AG10803 (cell line): ENCODE results near the gene CNTN6.
A peak's percentile ranks its signal among the peaks of the same experiment; 100 is the strongest.

Source experiments
- DNase-seq: peaks from one replicate; pipeline ENCODE4 v3.0.0; 2010; ENCODE audit warnings: low read depth
- H3K4me3 ChIP-seq: 2 replicates; pipeline ENCODE4 v1.5.1; 2011; ENCODE audit warnings: mild to moderate bottlenecking, low read length, control low read depth
- CTCF ChIP-seq: conservative IDR thresholded peaks from 2 replicates; pipeline ENCODE4 v1.5.1; 2011; ENCODE audit warnings: mild to moderate bottlenecking, low read length, control low read depth, inconsistent platforms

Gene CNTN6

DNA sequence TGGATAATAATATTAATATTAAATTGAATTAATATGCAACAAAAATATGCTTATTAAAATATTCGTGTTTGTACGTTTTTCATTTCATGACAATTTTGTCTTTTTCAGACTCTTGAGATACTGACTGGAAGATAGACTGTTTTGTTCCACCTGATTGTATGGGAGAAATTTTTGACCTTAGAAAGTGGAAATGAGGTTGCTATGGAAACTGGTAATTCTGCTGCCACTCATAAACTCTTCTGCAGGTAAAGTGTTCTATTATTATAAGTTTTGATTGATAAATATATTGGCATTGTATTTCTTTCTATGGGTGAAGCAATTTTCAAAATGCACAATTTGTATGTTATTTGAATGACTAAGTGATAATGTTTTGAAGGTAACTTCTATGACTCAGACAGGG is 55.0 kb downstream of the CNTN6 start:
- no peak for DNase-seq

GRCh38 chr3:1164101-1164500 is 71.3 kb downstream of the CNTN6 start:
- TF ChIP-seq CTCF = no peak
- H3K4me3 ChIP-seq = no peak overlapping the region
- DNase-seq = no peak

More for the DNA sequence above, 55.0 kb downstream of the CNTN6 start:
- no peak for TF ChIP-seq CTCF
- no peak overlapping the region for H3K4me3 ChIP-seq

DNA sequence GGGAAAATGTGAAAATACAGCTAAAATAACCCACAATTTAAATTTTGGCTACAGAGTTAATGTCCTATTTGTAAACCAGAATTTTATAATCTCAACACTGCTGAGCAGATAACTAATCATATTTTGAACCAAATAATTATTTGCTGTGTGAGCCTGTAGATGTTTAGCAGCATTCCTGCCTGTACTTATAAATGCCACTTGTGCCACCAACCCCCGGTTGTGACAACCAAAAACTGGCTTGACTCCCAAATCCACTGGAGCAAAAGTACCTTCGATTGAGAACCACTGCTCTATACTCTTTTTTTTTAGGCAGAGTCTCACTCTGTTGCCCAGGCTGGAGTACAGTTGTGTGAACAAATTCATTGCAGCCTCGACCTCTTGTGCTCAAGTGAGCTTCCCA is 78.5 kb downstream of the CNTN6 start:
- no peak overlapping the region for H3K4me3 ChIP-seq
- no peak for DNase-seq
- no peak for TF ChIP-seq CTCF

DNA sequence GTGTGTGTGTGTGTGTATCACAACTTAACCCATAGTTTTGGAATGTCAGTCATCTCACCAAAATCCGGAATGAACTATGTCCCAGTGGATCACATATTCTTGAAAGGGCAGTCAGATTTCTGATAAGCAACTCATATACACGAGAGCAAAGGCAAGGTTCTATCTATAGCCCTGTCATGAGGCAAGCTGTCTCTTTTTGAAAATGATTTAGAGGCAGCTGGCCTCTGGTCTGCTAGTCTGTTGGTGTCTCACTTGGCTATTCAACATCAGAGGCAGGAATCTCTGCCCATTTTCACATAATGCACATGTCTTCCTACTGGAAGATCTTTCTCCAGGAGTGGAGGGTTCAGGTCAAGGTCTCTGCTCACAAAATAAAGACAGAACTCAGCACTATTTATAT is 79.8 kb downstream of the CNTN6 start:
- DNase-seq = no peak
- no peak for TF ChIP-seq CTCF
- no peak overlapping the region for H3K4me3 ChIP-seq

DNA sequence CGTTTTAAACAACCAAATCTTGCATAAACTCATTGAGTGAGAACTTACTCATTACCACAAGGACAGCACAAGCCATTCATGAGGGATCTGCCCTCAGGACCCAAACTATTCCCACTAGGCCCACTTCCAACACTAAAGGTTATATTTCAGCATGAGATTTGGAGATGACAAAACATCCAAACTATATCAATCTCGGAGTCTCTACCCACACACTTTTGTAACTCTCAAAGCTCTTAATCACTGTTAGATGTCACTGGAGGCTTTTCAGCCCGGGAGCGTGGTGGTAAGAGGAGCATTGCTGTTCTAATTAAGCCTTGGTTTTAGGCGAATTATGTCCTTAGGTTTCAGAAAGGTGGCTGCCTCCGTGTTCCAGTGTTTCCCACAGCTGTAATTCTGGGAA is 86.3 kb downstream of the CNTN6 start:
- H3K4me3 ChIP-seq = no peak overlapping the region
- DNase-seq = peak; percentile 3
- no peak for TF ChIP-seq CTCF

DNA sequence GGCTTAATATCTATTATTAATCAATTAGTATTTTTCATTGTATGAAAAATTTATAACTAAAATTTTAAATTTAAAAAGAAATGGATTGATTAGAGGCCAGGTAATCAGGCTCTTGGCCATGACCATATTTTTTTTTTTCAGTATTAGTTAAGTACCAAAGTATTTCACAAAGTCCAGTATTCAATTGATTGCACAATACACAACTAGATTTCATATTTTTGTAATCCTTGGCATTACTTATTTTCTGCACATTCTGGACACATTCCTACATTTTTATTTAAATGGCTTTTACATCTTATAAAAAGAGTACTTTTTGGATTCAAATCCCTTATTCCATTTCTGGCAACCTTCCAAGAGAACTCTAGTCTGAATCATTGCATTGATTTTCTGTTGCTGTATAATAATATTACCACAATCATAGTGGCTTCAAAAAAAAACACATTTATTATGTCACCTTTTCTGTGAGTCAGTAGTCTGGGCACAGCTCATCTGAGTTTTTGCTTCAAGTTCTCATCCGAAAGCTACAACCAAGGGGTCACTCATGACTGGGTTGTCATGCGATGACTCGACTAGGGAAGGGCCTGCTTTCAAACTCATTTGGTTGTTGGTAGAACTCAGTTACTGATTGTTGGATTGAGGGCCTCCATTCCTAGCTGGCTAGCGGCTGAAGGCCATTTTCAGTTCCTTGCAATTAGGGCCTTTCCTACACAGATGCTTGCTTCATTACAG is 90.7 kb downstream of the CNTN6 start:
- DNase-seq = peak; percentile 77
- no peak overlapping the region for H3K4me3 ChIP-seq
- TF ChIP-seq CTCF = no peak

GRCh38 chr3:1190569-1190968 is 97.7 kb downstream of the CNTN6 start:
- no peak for TF ChIP-seq CTCF

More at GRCh38 chr3:1190569-1190968, 97.7 kb downstream of the CNTN6 start:
- H3K4me3 ChIP-seq = no peak overlapping the region
- DNase-seq = peak; percentile 8
